Neutrophil (primary cell): ENCODE data around the gene TTC13.

Experiments
- H3K27ac ChIP-seq: fragments of 200-600 bp; sonication (generic); 2 replicates; pipeline ENCODE4 v1.5.1; 2016; ENCODE audit warnings: mild to moderate bottlenecking, moderate library complexity
- H3K27me3 ChIP-seq: fragments of 200-600 bp; sonication (generic); 2 replicates; pipeline ENCODE4 v1.6.0; 2016; ENCODE audit warnings: mild to moderate bottlenecking
- H3K36me3 ChIP-seq: fragments of 200-600 bp; sonication (generic); 2 replicates; pipeline ENCODE4 v1.5.1; 2017
- H3K4me1 ChIP-seq, 2 experiments: fragments of 200-600 bp in 1 of 2; sonication (generic) in 1 of 2; 1 replicate in 1 of 2; 2 replicates in 1 of 2; pipeline versions ENCODE4 v1.5.1 to v1.6.1; 2013 to 2016; ENCODE audit warnings: low read depth in 1 of 2, low read length in 1 of 2, mild to moderate bottlenecking in 1 of 2, moderate library complexity in 1 of 2; ENCODE audit not compliant: control insufficient read depth in 1 of 2, insufficient read depth in 1 of 2
- H3K4me3 ChIP-seq, 2 experiments: fragments of 200-600 bp in 1 of 2; sonication (generic) in 1 of 2; 1 replicate in 1 of 2; 2 replicates in 1 of 2; pipeline ENCODE4 v1.5.1; 2013 to 2016; ENCODE audit warnings: low read depth in 1 of 2, low read length in 1 of 2, mild to moderate bottlenecking in 1 of 2, moderate library complexity in 1 of 2
- H3K9me3 ChIP-seq: fragments of 200-600 bp; sonication (generic); 2 replicates; pipeline ENCODE4 v1.5.1; 2016
- TF ChIP-seq, protein P1 (sequence below): fragments of 200-600 bp; sonication (generic); IDR thresholded peaks from 2 replicates; pipeline ENCODE4 v1.5.1; 2016; ENCODE audit warnings: antibody characterized with exemption

The TTC13 gene

DNA sequence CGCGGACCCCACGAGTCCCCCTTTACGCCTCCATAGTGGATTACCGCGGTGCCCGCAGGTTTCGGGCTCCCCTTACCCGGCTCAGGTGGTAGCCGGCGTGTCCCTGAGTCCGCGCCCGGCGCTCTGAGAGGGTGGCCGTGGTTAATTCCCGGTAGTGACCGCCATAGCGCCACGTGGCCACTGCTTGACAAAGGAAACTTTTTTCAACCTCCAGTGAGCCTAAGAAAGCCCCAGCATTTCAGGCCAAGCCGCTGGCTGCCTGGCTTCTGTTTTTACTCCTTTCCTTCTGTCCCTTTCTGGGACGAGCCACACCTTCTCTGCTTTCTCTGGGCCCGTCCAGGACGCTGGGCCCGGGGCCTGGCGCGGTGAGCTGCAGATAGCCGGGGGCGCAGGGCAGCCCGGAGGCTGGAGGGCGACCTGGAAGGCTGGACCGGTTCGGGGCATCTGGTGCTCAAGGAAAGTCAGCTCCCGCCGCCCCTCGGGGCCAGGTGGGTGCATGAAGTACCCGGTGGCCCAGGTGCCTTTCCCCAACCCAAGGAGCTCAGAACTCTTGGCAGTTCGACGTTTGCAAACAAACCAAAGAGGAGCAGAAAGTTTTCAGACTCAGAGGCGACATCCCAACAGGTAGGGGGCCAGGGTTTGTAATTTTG, 109.8 kb downstream of the TTC13 start:
- TF ChIP-seq, protein P1, sequence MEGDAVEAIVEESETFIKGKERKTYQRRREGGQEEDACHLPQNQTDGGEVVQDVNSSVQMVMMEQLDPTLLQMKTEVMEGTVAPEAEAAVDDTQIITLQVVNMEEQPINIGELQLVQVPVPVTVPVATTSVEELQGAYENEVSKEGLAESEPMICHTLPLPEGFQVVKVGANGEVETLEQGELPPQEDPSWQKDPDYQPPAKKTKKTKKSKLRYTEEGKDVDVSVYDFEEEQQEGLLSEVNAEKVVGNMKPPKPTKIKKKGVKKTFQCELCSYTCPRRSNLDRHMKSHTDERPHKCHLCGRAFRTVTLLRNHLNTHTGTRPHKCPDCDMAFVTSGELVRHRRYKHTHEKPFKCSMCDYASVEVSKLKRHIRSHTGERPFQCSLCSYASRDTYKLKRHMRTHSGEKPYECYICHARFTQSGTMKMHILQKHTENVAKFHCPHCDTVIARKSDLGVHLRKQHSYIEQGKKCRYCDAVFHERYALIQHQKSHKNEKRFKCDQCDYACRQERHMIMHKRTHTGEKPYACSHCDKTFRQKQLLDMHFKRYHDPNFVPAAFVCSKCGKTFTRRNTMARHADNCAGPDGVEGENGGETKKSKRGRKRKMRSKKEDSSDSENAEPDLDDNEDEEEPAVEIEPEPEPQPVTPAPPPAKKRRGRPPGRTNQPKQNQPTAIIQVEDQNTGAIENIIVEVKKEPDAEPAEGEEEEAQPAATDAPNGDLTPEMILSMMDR = no peak
- Histone ChIP-seq H3K4me3 (peak overlapping the region; percentile 44 to 71), H3K4me1 (peaks cover 12% of the 10 kb centered on the region in 2 experiments), H3K27ac (no peak overlapping the region), H3K27me3 (peaks cover 94% of the 10 kb centered on the region), H3K9me3 (no peaks in the 10 kb centered on the region), H3K36me3 (no peaks in the 10 kb centered on the region)

DNA sequence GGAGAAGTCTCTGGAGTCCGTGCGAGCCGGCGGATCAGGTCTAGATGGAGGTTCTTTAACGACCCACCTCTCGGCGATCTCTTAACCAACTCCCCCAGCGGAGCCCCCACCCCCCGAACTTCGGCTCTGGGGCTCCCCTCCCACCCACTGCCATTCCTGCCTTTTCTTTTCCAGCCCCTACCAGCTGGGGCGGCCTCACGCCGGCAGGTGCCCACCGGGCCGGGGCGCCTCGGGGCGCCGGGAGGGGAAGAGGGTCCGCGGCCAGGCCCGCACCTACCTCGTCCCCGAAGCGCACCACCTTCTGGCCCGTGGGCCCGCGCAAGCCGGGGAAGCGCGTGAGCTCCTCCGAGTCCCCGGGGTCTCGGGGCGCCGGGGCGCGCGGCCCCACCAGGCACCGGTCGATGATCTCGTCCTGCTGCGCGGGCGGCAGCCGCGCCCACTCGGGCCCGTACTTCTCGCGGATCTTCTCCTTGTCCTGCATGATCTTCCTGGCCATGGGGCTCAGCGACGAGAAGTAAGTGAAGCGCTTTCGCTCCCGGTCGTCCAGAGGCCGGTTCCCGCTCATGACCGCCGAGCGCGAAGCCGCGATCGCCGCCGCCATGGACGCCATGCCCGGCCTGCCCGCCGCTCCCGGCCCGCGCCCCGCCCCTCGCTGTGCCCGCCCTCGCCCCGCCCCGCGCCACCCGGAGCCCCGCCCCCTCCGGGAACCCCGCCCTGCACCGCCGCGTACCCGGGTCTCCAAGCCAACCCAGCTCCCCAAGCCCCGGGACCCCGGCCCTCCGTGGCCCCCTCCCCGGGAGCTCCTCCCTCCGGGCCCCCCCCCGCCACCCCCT, 110.5 kb downstream of the TTC13 start, which contains the start of gene C1orf198:
Gene C1orf198, minus strand, starts transcription at position 619 of the 833 bp plus-strand sequence. Its CDS starts 9 bp downstream, at position 610.
- TF ChIP-seq, protein P1 = no peak
- H3K4me1 ChIP-seq = peaks cover 12% of the 10 kb centered on the region in 2 experiments
- H3K9me3 ChIP-seq = no peaks in the 10 kb centered on the region
- H3K4me3 ChIP-seq = peak within 1 kb of the TSS; percentile 68 to 71
- H3K27ac ChIP-seq = no peak within 1 kb of the TSS
- peaks cover 93% of the 10 kb centered on the region for H3K27me3 ChIP-seq
- no peaks in the 10 kb centered on the region for H3K36me3 ChIP-seq

DNA sequence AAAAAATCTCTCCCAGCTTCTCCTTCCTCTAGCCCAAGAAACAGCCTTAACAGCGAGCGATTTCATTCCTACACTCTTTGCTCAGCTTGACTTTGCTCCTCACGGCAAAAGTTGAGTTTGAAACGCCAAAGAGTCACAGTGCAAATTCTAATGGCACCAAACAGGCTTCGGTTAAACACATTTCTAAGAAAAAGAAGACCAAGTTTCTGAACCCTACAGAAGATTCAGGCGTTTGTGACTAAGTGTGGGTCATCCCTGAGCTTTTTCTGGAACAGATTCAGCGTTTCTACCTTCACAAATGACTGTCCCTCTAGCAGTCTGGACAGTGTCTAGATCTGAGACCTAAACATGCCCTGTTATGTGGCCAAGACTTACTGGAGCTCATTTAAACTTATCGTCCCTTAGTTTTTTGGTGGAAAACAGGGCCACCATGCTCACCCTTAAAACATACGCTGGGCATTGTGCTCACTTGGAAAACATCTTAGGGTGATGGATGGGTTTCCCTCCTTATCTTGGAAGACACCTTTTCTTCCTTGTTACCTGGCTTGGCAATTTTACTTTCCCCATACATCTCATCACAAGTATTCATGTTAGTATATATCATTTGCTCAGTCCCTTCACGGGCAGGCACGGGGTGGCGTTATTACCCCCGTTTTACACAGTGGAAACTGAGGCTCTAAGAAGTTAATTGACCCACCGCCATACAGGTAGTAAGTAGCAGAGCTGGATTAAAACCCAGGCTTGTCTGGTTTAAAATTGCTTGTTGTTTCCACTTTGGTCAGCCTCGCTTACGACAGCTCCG, 111.4 kb downstream of the TTC13 start:
- peak overlapping the region; percentile 68 to 71 for H3K4me3 ChIP-seq
- no peak overlapping the region for H3K27ac ChIP-seq
- no peaks in the 10 kb centered on the region for H3K9me3 ChIP-seq
- TF ChIP-seq, protein P1 = no peak
- H3K4me1 ChIP-seq = peaks cover 12% of the 10 kb centered on the region in 2 experiments
- H3K27me3 ChIP-seq = peaks cover 86% of the 10 kb centered on the region
- H3K36me3 ChIP-seq = no peaks in the 10 kb centered on the region

DNA sequence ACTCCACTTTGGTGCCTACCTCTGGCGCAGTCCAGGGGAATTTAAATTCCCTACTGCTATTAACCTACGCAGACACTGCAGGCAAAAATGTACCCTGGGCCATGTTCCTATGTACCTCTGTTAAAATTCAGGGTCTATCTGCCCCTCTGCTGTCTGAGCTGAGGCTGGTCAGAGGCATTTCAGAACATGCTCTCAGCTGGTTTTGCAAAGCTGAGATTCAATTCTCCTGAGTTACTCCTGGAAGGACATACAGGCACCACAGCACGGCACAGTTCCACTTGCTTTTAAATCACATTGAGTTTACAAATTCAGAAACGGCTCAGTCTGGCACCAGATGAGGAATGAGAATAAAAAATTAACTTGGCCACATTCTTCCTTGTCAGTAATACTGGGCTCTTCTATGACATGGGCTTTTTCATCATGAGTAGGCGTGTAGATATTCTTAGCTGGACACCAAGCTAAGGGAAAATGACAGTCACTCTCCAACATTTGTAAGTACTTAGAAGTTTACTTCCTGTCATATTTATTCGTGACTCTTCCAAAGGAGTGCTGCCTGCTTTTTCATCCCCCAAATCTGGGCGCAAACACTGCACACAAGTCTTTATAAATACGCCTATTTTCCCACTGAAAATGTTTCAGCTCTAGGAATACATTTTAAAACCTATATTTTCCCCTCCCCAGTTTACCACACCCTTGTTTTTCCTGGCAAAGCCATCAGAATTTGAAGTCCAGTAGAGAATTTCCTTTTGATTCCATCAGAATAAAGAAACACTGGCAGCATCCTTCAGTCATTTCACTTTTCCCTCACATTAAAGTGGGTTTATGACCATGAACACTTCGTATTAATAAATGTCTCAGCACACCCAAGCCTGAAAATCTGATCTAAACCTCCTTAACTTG, 112.2 kb downstream of the TTC13 start:
- peaks cover 80% of the 10 kb centered on the region for H3K27me3 ChIP-seq
- H3K4me1 ChIP-seq = peaks cover 12% of the 10 kb centered on the region in 2 experiments
- TF ChIP-seq, protein P1 = no peak
- H3K27ac ChIP-seq = no peak overlapping the region
- H3K36me3 ChIP-seq = no peaks in the 10 kb centered on the region
- H3K9me3 ChIP-seq = no peaks in the 10 kb centered on the region
- no peak overlapping the region for H3K4me3 ChIP-seq
